ENCODE data around the gene IDH1.
A peak's percentile ranks its signal among the peaks of the same experiment; 100 is the strongest.
"Not testable (repeated sequence)": the region's sequence is repeated elsewhere in the genome, so short reads cannot be mapped to it uniquely, and the experiment has no call there.

Gene IDH1

GRCh38 chr2:208269091-208269490 is 14.2 kb upstream of the IDH1 start:
- in situ Hi-C loops (cut with HindIII; ENCODE audit: low sequenced_read_pairs), result no loop called here
- no peak for DNase-seq (ENCODE audit: low read depth)
- no peak overlapping the region for H3K4me3 ChIP-seq (ENCODE audit: low read depth, low read length)
- no peak for TF ChIP-seq CTCF (IDR thresholded peaks at IDR 0.05; ENCODE audit: low read depth, low read length, missing control alignments)

DNA sequence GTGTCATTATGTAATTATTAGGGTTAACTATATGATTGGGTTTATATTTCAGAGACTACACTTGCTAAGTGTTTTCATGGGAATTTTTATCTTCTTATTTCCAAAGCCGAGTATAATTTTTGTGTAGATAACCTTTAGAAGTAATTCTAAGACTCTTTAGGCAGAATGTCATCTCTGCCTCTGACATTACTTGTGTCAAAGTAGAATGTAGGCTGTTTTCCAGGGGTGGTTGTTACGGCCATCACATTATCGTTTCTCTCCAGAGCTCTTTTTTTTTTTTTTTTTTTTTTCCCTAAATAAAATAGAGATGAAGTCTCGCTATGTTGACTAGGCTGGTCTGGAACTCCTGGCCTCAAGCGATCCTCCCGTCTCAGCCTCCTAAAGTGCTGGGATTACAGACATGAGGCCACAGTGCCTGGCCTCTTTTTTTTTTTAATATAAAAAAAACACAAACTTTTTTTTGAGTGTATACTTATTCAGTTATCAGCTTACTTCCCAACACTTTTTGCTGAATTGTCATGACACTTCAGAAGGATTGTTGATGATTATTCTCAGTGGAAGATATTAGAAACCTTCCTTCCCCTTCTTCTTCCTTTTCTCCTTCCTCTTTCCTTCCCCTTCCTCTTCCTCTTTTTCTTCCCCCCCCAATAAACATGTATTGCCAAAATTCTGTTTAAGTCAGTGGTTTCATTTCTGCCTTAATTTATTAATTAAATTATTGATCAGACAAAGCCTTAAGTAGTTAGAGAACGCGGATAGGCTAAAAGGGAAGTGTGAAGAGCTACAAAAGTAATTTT is 13.5 kb upstream of the IDH1 start:
- DNase-seq (ENCODE audit: low read depth), result no peak
- in situ Hi-C loops (cut with HindIII; ENCODE audit: low sequenced_read_pairs), result no loop called here
- TF ChIP-seq CTCF (IDR thresholded peaks at IDR 0.05; ENCODE audit: low read depth, low read length, missing control alignments), result no peak
- H3K4me3 ChIP-seq (ENCODE audit: low read depth, low read length), result no peak overlapping the region

DNA sequence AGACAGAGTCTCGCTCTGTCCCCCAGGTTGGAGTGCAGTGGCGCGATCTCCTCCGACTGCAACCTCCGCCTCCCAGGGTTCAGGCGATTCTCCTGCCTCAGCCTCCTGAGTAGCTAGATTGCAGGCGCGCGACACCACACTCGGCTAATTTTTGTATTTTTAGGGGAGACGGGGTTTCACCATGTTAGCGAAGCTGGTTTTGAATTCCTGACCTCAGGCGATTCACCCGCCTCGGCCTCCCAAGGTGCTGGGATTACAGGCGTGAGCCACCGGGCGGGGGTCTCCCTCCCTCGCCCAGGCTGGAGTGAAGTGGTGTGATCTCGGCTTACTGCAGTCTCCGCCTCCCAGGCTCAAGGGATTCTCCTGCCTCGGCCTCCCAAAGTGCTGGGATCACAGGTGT is 12.7 kb upstream of the IDH1 start:
- peak overlapping the region; percentile 82 for H3K4me3 ChIP-seq (ENCODE audit: low read depth, low read length)
- in situ Hi-C loops (cut with HindIII; ENCODE audit: low sequenced_read_pairs); DNase-seq (ENCODE audit: low read depth): not testable (repeated sequence)

DNA sequence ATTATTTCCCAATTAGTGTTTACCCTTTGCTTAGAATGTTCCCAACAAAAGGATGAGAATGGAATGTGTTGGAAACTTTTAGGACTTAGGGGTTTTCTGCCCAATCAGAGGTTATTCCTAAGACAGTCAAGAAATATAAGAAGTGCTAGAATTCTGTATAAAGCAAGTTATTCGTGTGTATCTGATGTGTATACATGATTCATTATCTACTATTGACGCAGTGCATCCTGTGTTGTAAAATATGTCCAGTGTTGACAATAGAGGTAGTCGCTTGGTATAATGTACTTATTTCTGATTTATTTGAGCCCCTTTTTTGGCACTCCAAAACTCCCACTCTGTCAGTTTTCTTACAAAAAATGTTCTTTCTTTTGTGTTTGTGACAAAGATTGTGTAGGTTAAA is 12.1 kb upstream of the IDH1 start:
- in situ Hi-C loops (cut with HindIII; ENCODE audit: low sequenced_read_pairs), result no loop called here
- TF ChIP-seq CTCF (IDR thresholded peaks at IDR 0.05; ENCODE audit: low read depth, low read length, missing control alignments), result no peak
- no peak for DNase-seq (ENCODE audit: low read depth)
- peak overlapping the region; percentile 82 for H3K4me3 ChIP-seq (ENCODE audit: low read depth, low read length)

GRCh38 chr2:208266553-208266893 is 11.7 kb upstream of the IDH1 start:
- TF ChIP-seq CTCF (IDR thresholded peaks at IDR 0.05; ENCODE audit: low read depth, low read length, missing control alignments), result no peak
- peak overlapping the region; percentile 82 for H3K4me3 ChIP-seq (ENCODE audit: low read depth, low read length)
- DNase-seq (ENCODE audit: low read depth), result no peak
- in situ Hi-C loops (cut with HindIII; ENCODE audit: low sequenced_read_pairs), result no loop called here

GRCh38 chr2:208265801-208266552 is 11.1 kb upstream of the IDH1 start, which contains the start of gene PIKFYVE:
Gene PIKFYVE, plus strand, starts transcription at chr2:208266255. Its CDS starts 5,265 bp downstream, at chr2:208271520.
- in situ Hi-C loops (cut with HindIII; ENCODE audit: low sequenced_read_pairs), result no loop called here
- peak; percentile 93 for DNase-seq (ENCODE audit: low read depth)
- TF ChIP-seq CTCF (IDR thresholded peaks at IDR 0.05; ENCODE audit: low read depth, low read length, missing control alignments), result no peak
- peak within 1 kb of the TSS; percentile 82 for H3K4me3 ChIP-seq (ENCODE audit: low read depth, low read length)

GRCh38 chr2:208265371-208265800 is 10.5 kb upstream of the IDH1 start:
- in situ Hi-C loops (cut with HindIII; ENCODE audit: low sequenced_read_pairs), result no loop called here
- TF ChIP-seq CTCF (IDR thresholded peaks at IDR 0.05; ENCODE audit: low read depth, low read length, missing control alignments), result no peak
- peak overlapping the region; percentile 82 for H3K4me3 ChIP-seq (ENCODE audit: low read depth, low read length)
- no peak for DNase-seq (ENCODE audit: low read depth)

DNA sequence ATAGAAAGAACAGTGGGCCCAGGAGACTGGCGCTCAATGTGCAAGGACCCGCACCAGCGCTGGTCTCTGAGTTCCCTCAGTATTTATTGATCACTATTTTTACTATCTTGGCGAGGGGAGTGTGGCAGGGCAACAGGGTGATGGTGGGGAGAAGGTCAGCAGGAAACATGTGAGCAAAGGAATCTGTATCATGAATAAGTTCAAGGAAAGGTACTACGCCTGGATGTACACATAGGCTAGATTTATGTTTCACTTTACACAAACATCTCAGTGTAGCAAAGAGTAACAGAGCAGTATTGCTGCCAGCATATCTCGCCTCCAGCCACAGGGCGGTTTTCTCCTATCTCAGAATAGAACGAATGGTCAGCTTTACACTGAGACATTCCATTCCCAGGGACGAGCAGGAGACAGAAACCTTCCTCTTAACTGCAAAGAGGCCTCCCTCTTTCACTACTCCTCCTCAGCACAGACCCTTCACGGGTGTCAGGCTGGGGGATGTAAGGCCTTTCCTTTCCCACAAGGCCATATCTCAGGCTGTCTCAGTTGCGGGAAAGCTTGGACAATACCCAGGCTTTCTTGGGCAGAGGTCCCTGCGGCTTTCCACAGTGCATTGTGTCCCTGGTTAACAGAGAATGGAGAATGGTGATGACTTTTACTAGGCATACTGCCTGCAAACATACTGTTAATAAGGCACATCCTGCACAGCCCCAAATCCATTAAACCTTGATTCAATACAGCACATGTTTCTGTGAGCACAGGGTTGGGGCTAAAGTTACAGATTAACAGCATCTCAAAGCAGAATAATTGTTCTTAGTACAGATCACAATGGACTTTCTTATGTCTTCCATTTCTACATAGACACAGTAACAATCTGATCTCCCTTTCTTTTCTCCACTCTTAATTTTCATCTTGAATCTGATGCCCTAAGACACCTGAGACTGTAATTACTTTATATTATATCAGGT is 2.3 kb upstream of the IDH1 start:
- H3K4me3 ChIP-seq (ENCODE audit: low read depth, low read length); in situ Hi-C loops (cut with HindIII; ENCODE audit: low sequenced_read_pairs); DNase-seq (ENCODE audit: low read depth): not testable (repeated sequence)

Measured in astrocyte of the cerebellum (primary cell).